Measurements from ENCODE around the gene ANKDD1B. TPM values are rescaled to one million over a fixed set of nuclear protein-coding genes. Genes with fewer than 3 reads are reported as not detected.

Gene ANKDD1B
- total and polyA plus RNA-seq, 2 of the 8 experiments (the other 6 are each of a cell fraction or from before 2014, with no cell fraction given), result 0.08 to 0.22 TPM

DNA sequence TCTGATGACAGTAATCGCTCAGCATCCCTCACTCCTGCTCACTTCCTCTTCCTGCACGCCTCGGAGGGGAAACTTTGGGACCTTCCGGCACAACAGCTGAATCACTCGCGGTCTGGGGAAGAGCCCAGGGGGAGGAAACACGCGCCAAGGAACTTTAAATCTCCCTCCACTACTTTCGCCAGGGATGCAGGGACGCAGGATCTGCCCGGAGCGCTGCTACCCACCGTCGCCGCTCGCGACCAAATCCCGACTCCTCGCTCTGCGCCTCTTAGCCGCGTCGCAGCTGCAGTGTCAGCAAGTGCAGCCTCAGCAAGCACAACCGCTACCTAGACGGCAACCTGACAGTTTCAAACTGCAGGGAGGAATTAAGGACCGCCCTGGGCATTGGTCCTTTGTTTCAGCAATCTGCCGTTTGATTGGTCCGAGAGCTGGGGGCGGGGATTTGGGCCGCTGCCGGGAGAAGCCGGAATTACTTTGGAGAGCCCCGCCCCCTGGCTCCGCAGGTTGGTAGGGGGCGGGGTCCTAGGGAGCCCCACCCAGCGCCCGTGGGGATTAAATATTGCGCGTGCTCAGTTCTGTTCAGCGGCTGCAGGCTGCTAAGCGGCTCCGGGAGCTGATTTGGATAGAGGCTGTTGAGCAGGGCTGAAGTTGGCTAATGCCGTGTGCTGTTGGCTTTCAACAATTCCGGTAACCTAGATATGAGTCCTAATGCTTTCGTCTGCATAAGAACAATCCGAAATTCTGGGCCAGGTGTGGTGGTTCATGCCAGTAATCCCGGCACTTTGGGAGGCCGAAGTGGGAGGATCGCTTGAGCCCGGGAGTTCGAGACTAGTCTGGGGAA, 106.0 kb downstream of the ANKDD1B start, which contains the start of gene POC5 (continued):
- TF ChIP-seq KDM5A (IDR thresholded peaks at IDR 0.05; ENCODE audit: low read length), result peak; percentile 72
- peak; percentile 96 for TF ChIP-seq CREB1 (IDR thresholded peaks at IDR 0.05)
- peak; percentile 81 for TF ChIP-seq TBP (IDR thresholded peaks at IDR 0.05; ENCODE audit: low read depth, low read length)
- TF ChIP-seq SP1 (IDR thresholded peaks at IDR 0.05; ENCODE audit: low read depth, low read length), result peak; percentile 97
- TF ChIP-seq CTBP2 (IDR thresholded peaks at IDR 0.05; ENCODE audit: borderline replicate concordance, insufficient read depth, insufficient read length, low read length), result no peak
- TF ChIP-seq HDAC2 (IDR thresholded peaks at IDR 0.05; ENCODE audit: borderline replicate concordance in 1 of 2, low read depth in 2 of 2, low read length in 2 of 2), result peak in 1 of 2 experiments; percentile 92; a peak in 2 of 4 replicates
- peak; percentile 92 for TF ChIP-seq TAF1 (IDR thresholded peaks at IDR 0.05; ENCODE audit: low read depth, low read length)
- no peak for TF ChIP-seq SIRT6 (IDR thresholded peaks at IDR 0.05; ENCODE audit: low read length)
- peak in 1 of 3 experiments; percentile 6; a peak in 1 of 4 replicates for TF ChIP-seq CTCF (IDR thresholded peaks at IDR 0.05; ENCODE audit: control extremely low read depth in 1 of 3, insufficient read depth in 1 of 3, low read depth in 1 of 3, low read length in 3 of 3)
- TF ChIP-seq POLR2AphosphoS5 (IDR thresholded peaks at IDR 0.05; ENCODE audit: low read depth, low read length), result peak; percentile 91
- TF ChIP-seq CEBPB (IDR thresholded peaks at IDR 0.05; ENCODE audit: low read depth, low read length), result no peak
- TF ChIP-seq TCF12 (IDR thresholded peaks at IDR 0.05; ENCODE audit: low read depth, low read length), result no peak
- TF ChIP-seq, protein P1, sequence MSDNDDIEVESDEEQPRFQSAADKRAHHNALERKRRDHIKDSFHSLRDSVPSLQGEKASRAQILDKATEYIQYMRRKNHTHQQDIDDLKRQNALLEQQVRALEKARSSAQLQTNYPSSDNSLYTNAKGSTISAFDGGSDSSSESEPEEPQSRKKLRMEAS (IDR thresholded peaks at IDR 0.05), result peak; percentile 34
- TF ChIP-seq POLR2A (IDR thresholded peaks at IDR 0.05; ENCODE audit: control extremely low read depth in 1 of 2, low read depth in 2 of 2, low read length in 2 of 2), result peak; percentile 81 to 95
- TF ChIP-seq YY1 (IDR thresholded peaks at IDR 0.05; ENCODE audit: low read depth, low read length), result no peak
- peak; percentile 97 for TF ChIP-seq ASH2L (IDR thresholded peaks at IDR 0.05; ENCODE audit: low read length)
- peak; percentile 13 to 97; a peak in 2 of 4 replicates for TF ChIP-seq SIN3A (conservative IDR thresholded peaks at IDR 0.05 in 1 of 2, IDR thresholded peaks at IDR 0.05 in 1 of 2; ENCODE audit: low read depth in 1 of 2, low read length in 2 of 2)
- TF ChIP-seq KDM1A (IDR thresholded peaks at IDR 0.05; ENCODE audit: borderline replicate concordance, low read length), result 0 out of 2 replicates have a peak, but pooled peaks have one; percentile 4
- no peak for TF ChIP-seq TAF7 (optimal IDR thresholded peaks at IDR 0.05; ENCODE audit: borderline replicate concordance, low read depth, low read length)
- no peak for TF ChIP-seq HDAC6 (IDR thresholded peaks at IDR 0.05; ENCODE audit: low read depth, low read length)
- peak; percentile 78 for TF ChIP-seq PHF8 (conservative IDR thresholded peaks at IDR 0.05; ENCODE audit: low read depth, low read length)

Measured in H1 (cell line).